ENCODE measurements around the gene KDM6A.
A peak's percentile ranks its signal among the peaks of the same experiment; 100 is the strongest.

KDM6A gene

GRCh38 chrX:45007598-45007997, 134.6 kb downstream of the KDM6A start:
- no peaks in the 10 kb centered on the region for H3K79me1 ChIP-seq (ENCODE audit: low read length)
- H3K9me3 ChIP-seq (ENCODE audit: insufficient read depth, low read depth, low read length), result no peaks in the 10 kb centered on the region
- H3K4me2 ChIP-seq (ENCODE audit: low read length), result no peak overlapping the region
- no peak overlapping the region for H4K12ac ChIP-seq (ENCODE audit: low read depth, low read length)
- H3K27me3 ChIP-seq (ENCODE audit: insufficient read depth, low read length), result no peaks in the 10 kb centered on the region
- H3K4ac ChIP-seq (ENCODE audit: low read depth, low read length), result peak overlapping the region; percentile 55
- H2AFZ ChIP-seq (ENCODE audit: insufficient read depth, low read length, poor library complexity), result no peak overlapping the region
- H2AK5ac ChIP-seq (ENCODE audit: low read length), result no peak overlapping the region
- no peak for DNase-seq
- peaks cover 0 to 5% of the 10 kb centered on the region in 2 experiments for H3K4me1 ChIP-seq (ENCODE audit: control insufficient read depth in 1 of 2, insufficient read depth in 2 of 2, low read length in 2 of 2)
- no peak overlapping the region for H3K14ac ChIP-seq (ENCODE audit: low read length)
- no peak overlapping the region for H3K4me3 ChIP-seq (ENCODE audit: low read depth, low read length)
- H2BK120ac ChIP-seq (ENCODE audit: insufficient read depth, low read length, poor library complexity), result no peak overlapping the region
- H2BK12ac ChIP-seq (ENCODE audit: low read length), result no peak overlapping the region
- H4K8ac ChIP-seq (ENCODE audit: low read depth, low read length), result no peak overlapping the region
- no CpG with 5 or more reads among the region's 3 CpGs for WGBS (ENCODE audit: extremely low coverage, insufficient coverage, insufficient read length)
- H2BK5ac ChIP-seq (ENCODE audit: low read depth, low read length, poor library complexity), result no peak overlapping the region
- H3K9ac ChIP-seq (ENCODE audit: low read length), result no peak overlapping the region
- no peak overlapping the region for H3K23ac ChIP-seq (ENCODE audit: low read length)
- peaks cover 4% of the 10 kb centered on the region for H3K79me2 ChIP-seq (ENCODE audit: control insufficient read depth, insufficient read depth, low read length, poor library complexity)
- no peak overlapping the region for H3K18ac ChIP-seq (ENCODE audit: low read length)
- peaks cover 2 to 3% of the 10 kb centered on the region in 2 experiments for H3K36me3 ChIP-seq (ENCODE audit: control insufficient read depth in 1 of 2, insufficient read depth in 2 of 2, low read length in 2 of 2)
- no peak overlapping the region for H4K91ac ChIP-seq (ENCODE audit: low read depth, low read length)
- H3K27ac ChIP-seq (ENCODE audit: low read depth, low read length), result no peak overlapping the region

GRCh38 chrX:45009371-45010000, 136.5 kb downstream of the KDM6A start:
- Histone ChIP-seq H3K4me3 (ENCODE audit: low read depth, low read length) (no peak overlapping the region), H2AFZ (ENCODE audit: insufficient read depth, low read length, poor library complexity) (no peak overlapping the region), H3K27me3 (ENCODE audit: insufficient read depth, low read length) (no peaks in the 10 kb centered on the region), H4K8ac (ENCODE audit: low read depth, low read length) (no peak overlapping the region), H3K79me1 (ENCODE audit: low read length) (no peaks in the 10 kb centered on the region), H3K23ac (ENCODE audit: low read length) (no peak overlapping the region), H3K18ac (ENCODE audit: low read length) (no peak overlapping the region), H2BK5ac (ENCODE audit: low read depth, low read length, poor library complexity) (no peak overlapping the region), H4K12ac (ENCODE audit: low read depth, low read length) (no peak overlapping the region), H2AK5ac (ENCODE audit: low read length) (no peak overlapping the region), H2BK120ac (ENCODE audit: insufficient read depth, low read length, poor library complexity) (no peak overlapping the region), H3K27ac (ENCODE audit: low read depth, low read length) (no peak overlapping the region), H3K4me1 (ENCODE audit: control insufficient read depth in 1 of 2, insufficient read depth in 2 of 2, low read length in 2 of 2) (no peaks in the 10 kb centered on the region), H3K4ac (ENCODE audit: low read depth, low read length) (no peak overlapping the region), H3K4me2 (ENCODE audit: low read length) (no peak overlapping the region), H3K9me3 (ENCODE audit: insufficient read depth, low read depth, low read length) (no peaks in the 10 kb centered on the region), H2BK12ac (ENCODE audit: low read length) (no peak overlapping the region), H4K91ac (ENCODE audit: low read depth, low read length) (no peak overlapping the region), H3K79me2 (ENCODE audit: control insufficient read depth, insufficient read depth, low read length, poor library complexity) (peaks cover 1% of the 10 kb centered on the region), H3K14ac (ENCODE audit: low read length) (no peak overlapping the region), H3K9ac (ENCODE audit: low read length) (no peak overlapping the region), H3K36me3 (ENCODE audit: control insufficient read depth in 1 of 2, insufficient read depth in 2 of 2, low read length in 2 of 2) (peaks cover 2 to 3% of the 10 kb centered on the region in 2 experiments)
- peak; percentile 7 to 68 for DNase-seq
- no CpG with 5 or more reads among the region's 3 CpGs for WGBS (ENCODE audit: extremely low coverage, insufficient coverage, insufficient read length)

GRCh38 chrX:45011131-45011530, 138.1 kb downstream of the KDM6A start:
- H4K12ac ChIP-seq (ENCODE audit: low read depth, low read length), result no peak overlapping the region
- no peak overlapping the region for H2AK5ac ChIP-seq (ENCODE audit: low read length)
- H3K79me2 ChIP-seq (ENCODE audit: control insufficient read depth, insufficient read depth, low read length, poor library complexity), result peaks cover 1% of the 10 kb centered on the region
- DNase-seq, result no peak
- H3K9me3 ChIP-seq (ENCODE audit: insufficient read depth, low read depth, low read length), result no peaks in the 10 kb centered on the region
- H3K4me1 ChIP-seq (ENCODE audit: control insufficient read depth in 1 of 2, insufficient read depth in 2 of 2, low read length in 2 of 2), result no peaks in the 10 kb centered on the region
- H3K23ac ChIP-seq (ENCODE audit: low read length), result no peak overlapping the region
- no peak overlapping the region for H3K4me2 ChIP-seq (ENCODE audit: low read length)
- H3K4me3 ChIP-seq (ENCODE audit: low read depth, low read length), result no peak overlapping the region
- no peak overlapping the region for H4K8ac ChIP-seq (ENCODE audit: low read depth, low read length)
- H3K27me3 ChIP-seq (ENCODE audit: insufficient read depth, low read length), result no peaks in the 10 kb centered on the region
- H2AFZ ChIP-seq (ENCODE audit: insufficient read depth, low read length, poor library complexity), result no peak overlapping the region
- H3K4ac ChIP-seq (ENCODE audit: low read depth, low read length), result no peak overlapping the region
- H3K36me3 ChIP-seq (ENCODE audit: control insufficient read depth in 1 of 2, insufficient read depth in 2 of 2, low read length in 2 of 2), result peaks cover 2 to 3% of the 10 kb centered on the region in 2 experiments
- H3K18ac ChIP-seq (ENCODE audit: low read length), result no peak overlapping the region
- H3K79me1 ChIP-seq (ENCODE audit: low read length), result no peaks in the 10 kb centered on the region
- H3K9ac ChIP-seq (ENCODE audit: low read length), result no peak overlapping the region
- no peak overlapping the region for H2BK5ac ChIP-seq (ENCODE audit: low read depth, low read length, poor library complexity)
- no peak overlapping the region for H2BK12ac ChIP-seq (ENCODE audit: low read length)
- H4K91ac ChIP-seq (ENCODE audit: low read depth, low read length), result no peak overlapping the region
- H3K14ac ChIP-seq (ENCODE audit: low read length), result no peak overlapping the region
- no peak overlapping the region for H2BK120ac ChIP-seq (ENCODE audit: insufficient read depth, low read length, poor library complexity)
- no peak overlapping the region for H3K27ac ChIP-seq (ENCODE audit: low read depth, low read length)

- Histone ChIP-seq H4K8ac (ENCODE audit: low read depth, low read length) (no peak overlapping the region), H2BK12ac (ENCODE audit: low read length) (no peak overlapping the region), H3K14ac (ENCODE audit: low read length) (no peak overlapping the region), H3K79me1 (ENCODE audit: low read length) (no peaks in the 10 kb centered on the region), H3K4me2 (ENCODE audit: low read length) (no peak overlapping the region), H3K4me3 (ENCODE audit: low read depth, low read length) (no peak overlapping the region), H4K91ac (ENCODE audit: low read depth, low read length) (no peak overlapping the region), H3K9ac (ENCODE audit: low read length) (no peak overlapping the region), H3K79me2 (ENCODE audit: control insufficient read depth, insufficient read depth, low read length, poor library complexity) (peaks cover 1% of the 10 kb centered on the region), H4K12ac (ENCODE audit: low read depth, low read length) (no peak overlapping the region), H3K4ac (ENCODE audit: low read depth, low read length) (peak overlapping the region; percentile 55), H2BK5ac (ENCODE audit: low read depth, low read length, poor library complexity) (no peak overlapping the region), H3K9me3 (ENCODE audit: insufficient read depth, low read depth, low read length) (no peaks in the 10 kb centered on the region), H2BK120ac (ENCODE audit: insufficient read depth, low read length, poor library complexity) (no peak overlapping the region), H2AK5ac (ENCODE audit: low read length) (no peak overlapping the region), H3K27ac (ENCODE audit: low read depth, low read length) (no peak overlapping the region), H3K36me3 (ENCODE audit: control insufficient read depth in 1 of 2, insufficient read depth in 2 of 2, low read length in 2 of 2) (peaks cover 2 to 3% of the 10 kb centered on the region in 2 experiments), H3K27me3 (ENCODE audit: insufficient read depth, low read length) (no peaks in the 10 kb centered on the region), H3K18ac (ENCODE audit: low read length) (no peak overlapping the region), H2AFZ (ENCODE audit: insufficient read depth, low read length, poor library complexity) (no peak overlapping the region), H3K4me1 (ENCODE audit: control insufficient read depth in 1 of 2, insufficient read depth in 2 of 2, low read length in 2 of 2) (no peaks in the 10 kb centered on the region), H3K23ac (ENCODE audit: low read length) (no peak overlapping the region)
- no peak for DNase-seq
- no CpG with 5 or more reads among the region's 1 CpG for WGBS (ENCODE audit: extremely low coverage, insufficient coverage, insufficient read length)
Observed at GRCh38 chrX:45011597-45011996, 138.6 kb downstream of the KDM6A start.

Data from trophoblast cell (in vitro differentiated cells and primary cell).